GM19397 (cell line): ENCODE measurements around the gene ROR2.

Experiments used
- ATAC-seq: cut with Tn5 transposase; IDR thresholded peaks from one replicate; pipeline ENCODE4 v1.9.1; 2021; ENCODE audit warnings: mild to moderate bottlenecking, moderate library complexity; ENCODE audit not compliant: unreplicated experiment

ROR2 gene

GRCh38 chr9:91757782-91758181 lies 192.2 kb downstream of the ROR2 start:
- ATAC-seq: no peak

GRCh38 chr9:91756510-91756780 lies 193.6 kb downstream of the ROR2 start:
- no peak for ATAC-seq

GRCh38 chr9:91755761-91756509 lies 194.1 kb downstream of the ROR2 start:
- ATAC-seq: no peak

GRCh38 chr9:91753711-91754110 lies 196.3 kb downstream of the ROR2 start:
- no peak for ATAC-seq

GRCh38 chr9:91751922-91752321 lies 198.1 kb downstream of the ROR2 start:
- ATAC-seq: no peak

GRCh38 chr9:91750343-91750742 lies 199.7 kb downstream of the ROR2 start:
- no peak for ATAC-seq

GRCh38 chr9:91746904-91747303 lies 203.1 kb downstream of the ROR2 start:
- no peak for ATAC-seq

- no peak for ATAC-seq
These were observed 203.7 kb downstream of the ROR2 start for GRCh38 chr9:91746357-91746756.

- ATAC-seq: no peak
These were observed 205.9 kb downstream of the ROR2 start for GRCh38 chr9:91744114-91744513.

GRCh38 chr9:91741522-91741921 lies 208.5 kb downstream of the ROR2 start:
- ATAC-seq: no peak

- ATAC-seq: no peak
These were observed 209.3 kb downstream of the ROR2 start for GRCh38 chr9:91740701-91741100.

- ATAC-seq: no peak
These were observed 213.0 kb downstream of the ROR2 start for GRCh38 chr9:91736898-91737601.

- no peak for ATAC-seq
These were observed 213.7 kb downstream of the ROR2 start for GRCh38 chr9:91736311-91736710.

- no peak for ATAC-seq
These were observed 215.0 kb downstream of the ROR2 start for GRCh38 chr9:91735049-91735448.

- ATAC-seq: no peak
These were observed 215.6 kb downstream of the ROR2 start for GRCh38 chr9:91734371-91734981.

GRCh38 chr9:91733006-91733624 lies 216.9 kb downstream of the ROR2 start:
- ATAC-seq: no peak

GRCh38 chr9:91732187-91733005 lies 217.6 kb downstream of the ROR2 start:
- ATAC-seq: no peak

- ATAC-seq: no peak
These were observed 219.2 kb downstream of the ROR2 start for GRCh38 chr9:91730806-91731205.

- no peak for ATAC-seq
These were observed 220.5 kb downstream of the ROR2 start for GRCh38 chr9:91729558-91729842.

- ATAC-seq: no peak
These were observed 222.1 kb downstream of the ROR2 start for GRCh38 chr9:91727972-91728371.

GRCh38 chr9:91727316-91727861 lies 222.6 kb downstream of the ROR2 start:
- ATAC-seq: no peak
